ELR (cell line): ENCODE measurements around the gene WDR20.
"Not testable (repeated sequence)": the region's sequence is repeated elsewhere in the genome, so short reads cannot be mapped to it uniquely, and the experiment has no call there.

Source experiments
- DNase-seq: peaks from one replicate; pipeline ENCODE4 v3.0.0-alpha.2; 2015; ENCODE audit warnings: low read depth

WDR20 gene

GRCh38 chr14:102139286-102140026 lies at the start of gene WDR20:
Gene WDR20 (plus strand): TSS chr14:102139897. CDS start chr14:102139924, 27 bp downstream.
- DNase-seq, result peak; percentile 99

- no peak for DNase-seq
Measured at GRCh38 chr14:102090713-102091112, 49.0 kb upstream of the WDR20 start.

GRCh38 chr14:102092806-102093205 lies 46.9 kb upstream of the WDR20 start:
- DNase-seq, result no peak

- DNase-seq, result no peak
Measured at GRCh38 chr14:102094101-102094500, 45.6 kb upstream of the WDR20 start.

GRCh38 chr14:102095231-102095870 lies 44.3 kb upstream of the WDR20 start:
- peak; percentile 77 for DNase-seq

GRCh38 chr14:102095871-102096568 lies 43.7 kb upstream of the WDR20 start:
- no peak for DNase-seq

GRCh38 chr14:102096569-102097188 lies 43.0 kb upstream of the WDR20 start:
- peak; percentile 87 for DNase-seq

GRCh38 chr14:102097441-102098135 lies 42.1 kb upstream of the WDR20 start:
- no peak for DNase-seq

- DNase-seq, result no peak
Measured at GRCh38 chr14:102103062-102103695, 36.5 kb upstream of the WDR20 start.

GRCh38 chr14:102105369-102105768 lies 34.3 kb upstream of the WDR20 start:
- DNase-seq, result no peak

- DNase-seq, result not testable (repeated sequence)
Measured at GRCh38 chr14:102109332-102109731, 30.4 kb upstream of the WDR20 start.

GRCh38 chr14:102111101-102111500 lies 28.6 kb upstream of the WDR20 start:
- no peak for DNase-seq

- no peak for DNase-seq
Measured at GRCh38 chr14:102116361-102117180, 23.1 kb upstream of the WDR20 start.

- DNase-seq, result no peak
Measured at GRCh38 chr14:102117852-102118251, 21.8 kb upstream of the WDR20 start.

- DNase-seq, result no peak
Measured at GRCh38 chr14:102120888-102121287, 18.8 kb upstream of the WDR20 start.

- no peak for DNase-seq
Measured at GRCh38 chr14:102121567-102121966, 18.1 kb upstream of the WDR20 start.

- DNase-seq, result no peak
Measured at GRCh38 chr14:102124419-102124818, 15.3 kb upstream of the WDR20 start.

GRCh38 chr14:102125546-102125945 lies 14.2 kb upstream of the WDR20 start:
- DNase-seq, result peak; percentile 30

- DNase-seq, result no peak
Measured at GRCh38 chr14:102126807-102127455, 12.8 kb upstream of the WDR20 start.

- DNase-seq, result peak; percentile 41
Measured at GRCh38 chr14:102131741-102132140, 8.0 kb upstream of the WDR20 start.
